Osteocyte (in vitro differentiated cells): ENCODE measurements around the gene SAG. TPM values are rescaled to one million over a fixed set of nuclear protein-coding genes. Genes with fewer than 3 reads are reported as not detected.
A peak's percentile ranks its signal among the peaks of the same experiment; 100 is the strongest.
"Not testable (repeated sequence)": the region's sequence is repeated elsewhere in the genome, so short reads cannot be mapped to it uniquely, and the experiment has no call there.

Experiments used
- DNase-seq: peaks from one replicate; pipeline ENCODE4 v3.0.0; 2021; ENCODE audit warnings: mixed read lengths; ENCODE audit not compliant: unreplicated experiment; ENCODE audit errors: extremely low spot score
- H3K27ac Mint-ChIP-seq: one replicate; pipeline ENCODE4 v1.8.0; 2021; ENCODE audit warnings: mild to moderate bottlenecking, mixed read lengths; ENCODE audit not compliant: unreplicated experiment
- H3K27me3 Mint-ChIP-seq: one replicate; pipeline ENCODE4 v1.8.0; 2021; ENCODE audit warnings: mixed read lengths; ENCODE audit not compliant: unreplicated experiment
- H3K36me3 Mint-ChIP-seq: one replicate; pipeline ENCODE4 v1.8.0; 2021; ENCODE audit warnings: mixed read lengths; ENCODE audit not compliant: unreplicated experiment
- H3K4me1 Mint-ChIP-seq: one replicate; pipeline ENCODE4 v1.8.0; 2021; ENCODE audit warnings: mixed read lengths; ENCODE audit not compliant: unreplicated experiment
- H3K4me3 Mint-ChIP-seq: one replicate; pipeline ENCODE4 v1.8.0; 2021; ENCODE audit warnings: mild to moderate bottlenecking, moderate library complexity, mixed read lengths; ENCODE audit not compliant: unreplicated experiment
- H3K9me3 Mint-ChIP-seq: one replicate; pipeline ENCODE4 v1.8.0; 2021; ENCODE audit warnings: mixed read lengths; ENCODE audit not compliant: unreplicated experiment
- CTCF ChIP-seq: fragments of 200-600 bp; sonication (generic); IDR thresholded peaks from 2 replicates; pipeline ENCODE4 v1.5.0; 2021; ENCODE audit warnings: antibody characterized with exemption, mild to moderate bottlenecking, moderate library complexity
- total RNA-seq: library from RNA; stranded (reverse); gene quantifications from 2 replicates; pipeline ENCODE4 v1.2.1, GENCODE V29; 2021

SAG gene
- total RNA-seq, 1 donor from 2014 or later = not detected

GRCh38 chr2:233373316-233373715 is 65.7 kb downstream of the SAG start:
- Mint-ChIP-seq H3K27ac (no peak overlapping the region), H3K4me3 (no peak overlapping the region), H3K36me3 (peaks cover 23% of the 10 kb centered on the region), H3K4me1 (peaks cover 24% of the 10 kb centered on the region), H3K9me3 (no peaks in the 10 kb centered on the region), H3K27me3 (no peaks in the 10 kb centered on the region)
- no peak for TF ChIP-seq CTCF
- DNase-seq = no peak

- Mint-ChIP-seq H3K36me3 (peaks cover 23% of the 10 kb centered on the region), H3K4me1 (peaks cover 20% of the 10 kb centered on the region)
- not testable (repeated sequence) for H3K27me3 Mint-ChIP-seq, H3K9me3 Mint-ChIP-seq, H3K27ac Mint-ChIP-seq, H3K4me3 Mint-ChIP-seq, DNase-seq
These were observed 67.2 kb downstream of the SAG start for GRCh38 chr2:233374776-233375175.

- no peak for TF ChIP-seq CTCF
- Mint-ChIP-seq H3K9me3 (no peaks in the 10 kb centered on the region), H3K4me3 (no peak overlapping the region), H3K27ac (no peak overlapping the region), H3K36me3 (peaks cover 25% of the 10 kb centered on the region), H3K4me1 (peaks cover 21% of the 10 kb centered on the region), H3K27me3 (no peaks in the 10 kb centered on the region)
- DNase-seq = no peak
These were observed 68.1 kb downstream of the SAG start for GRCh38 chr2:233375490-233376314.

- peak overlapping the region; percentile 29 for H3K27ac Mint-ChIP-seq
- TF ChIP-seq CTCF = no peak
- H3K4me1 Mint-ChIP-seq = peaks cover 20% of the 10 kb centered on the region
These were observed 71.4 kb downstream of the SAG start for GRCh38 chr2:233379034-233379433.

GRCh38 chr2:233379441-233379840 is 71.8 kb downstream of the SAG start:
- no peaks in the 10 kb centered on the region for H3K9me3 Mint-ChIP-seq
- H3K27me3 Mint-ChIP-seq = no peaks in the 10 kb centered on the region
- peaks cover 17% of the 10 kb centered on the region for H3K36me3 Mint-ChIP-seq
- H3K27ac Mint-ChIP-seq = no peak overlapping the region
- H3K4me1 Mint-ChIP-seq = peaks cover 24% of the 10 kb centered on the region
- H3K4me3 Mint-ChIP-seq = no peak overlapping the region
- TF ChIP-seq CTCF = no peak
- DNase-seq = no peak

More at GRCh38 chr2:233379034-233379433, 71.4 kb downstream of the SAG start:
- peaks cover 13% of the 10 kb centered on the region for H3K36me3 Mint-ChIP-seq
- no peaks in the 10 kb centered on the region for H3K27me3 Mint-ChIP-seq
- no peak overlapping the region for H3K4me3 Mint-ChIP-seq
- no peaks in the 10 kb centered on the region for H3K9me3 Mint-ChIP-seq
- no peak for DNase-seq
